Midbrain (tissue), 1 donor: ENCODE measurements around the gene MTFR1L.

Experiments used
- DNase-seq: peaks from one replicate; lab custom pipeline; 2025; lab: John Stamatoyannopoulos, UW

The MTFR1L gene

GRCh38 chr1:25861316-25862286 lies 41.8 kb downstream of the MTFR1L start:
- no peak for DNase-seq

GRCh38 chr1:25862785-25863485 lies 43.2 kb downstream of the MTFR1L start:
- no peak for DNase-seq

GRCh38 chr1:25863486-25864262 lies 43.9 kb downstream of the MTFR1L start:
- no peak for DNase-seq

- DNase-seq, result no peak
Measured at GRCh38 chr1:25864434-25864833, 44.7 kb downstream of the MTFR1L start.

GRCh38 chr1:25866288-25866687 lies 46.5 kb downstream of the MTFR1L start:
- DNase-seq, result no peak

- DNase-seq, result no peak
Measured at GRCh38 chr1:25867210-25867991, 47.6 kb downstream of the MTFR1L start.

- no peak for DNase-seq
Measured at GRCh38 chr1:25869909-25870606, 50.3 kb downstream of the MTFR1L start.

- DNase-seq, result no peak
Measured at GRCh38 chr1:25870614-25871013, 50.9 kb downstream of the MTFR1L start.

GRCh38 chr1:25871086-25871703 lies 51.4 kb downstream of the MTFR1L start:
- no peak for DNase-seq

- DNase-seq, result no peak
Measured at GRCh38 chr1:25871704-25872494, 52.1 kb downstream of the MTFR1L start.

- DNase-seq, result no peak
Measured at GRCh38 chr1:25872713-25873112, 53.0 kb downstream of the MTFR1L start.

- DNase-seq, result peak; percentile 21
Measured at GRCh38 chr1:25873120-25873519, 53.4 kb downstream of the MTFR1L start.

GRCh38 chr1:25874209-25874608 lies 54.5 kb downstream of the MTFR1L start:
- DNase-seq, result no peak

- no peak for DNase-seq
Measured at GRCh38 chr1:25874635-25875153, 54.9 kb downstream of the MTFR1L start.

- peak; percentile 81 for DNase-seq
Measured at GRCh38 chr1:25875154-25875855, 55.6 kb downstream of the MTFR1L start, which contains the start of gene PAQR7. TSS of gene PAQR7 (minus strand) at chr1:25875708. CDS start at chr1:25863839, 11,869 bp downstream.

- no peak for DNase-seq
Measured at GRCh38 chr1:25875856-25876692, 56.3 kb downstream of the MTFR1L start.

GRCh38 chr1:25876693-25877077 lies 56.9 kb downstream of the MTFR1L start:
- no peak for DNase-seq

- DNase-seq, result no peak
Measured at GRCh38 chr1:25877155-25877554, 57.4 kb downstream of the MTFR1L start.
